ENCODE results near the gene SLC18B1.
A peak's percentile ranks its signal among the peaks of the same experiment; 100 is the strongest.

Gene SLC18B1

DNA sequence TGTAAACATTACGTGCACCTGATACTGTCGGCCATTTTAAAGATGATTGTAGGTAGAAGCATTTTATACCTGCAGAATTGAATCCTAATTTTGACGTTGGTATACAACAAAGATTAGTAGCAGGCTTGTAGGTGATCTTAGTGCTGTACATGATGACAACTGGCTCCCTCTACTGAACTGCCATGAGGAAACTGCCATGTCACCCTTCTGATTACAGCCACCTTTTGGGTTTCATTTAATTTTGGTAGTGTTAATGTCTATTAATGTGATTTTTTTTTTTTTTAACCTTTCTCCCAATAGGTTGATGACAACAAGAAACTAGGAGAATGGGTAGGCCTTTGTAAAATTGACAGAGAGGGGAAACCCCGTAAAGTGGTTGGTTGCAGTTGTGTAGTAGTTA, 18.2 kb upstream of the SLC18B1 start:
- Histone ChIP-seq H3K36me3 (ENCODE audit: insufficient read depth, low read length) (peaks cover 50% of the 10 kb centered on the region), H4K20me1 (ENCODE audit: insufficient read depth, low read length, poor library complexity, severe bottlenecking) (peaks cover 62% of the 10 kb centered on the region), H3K4me3 (ENCODE audit: low read length, poor library complexity, severe bottlenecking) (peak overlapping the region; percentile 96), H3K27me3 (ENCODE audit: insufficient read depth, low read length, poor library complexity, severe bottlenecking) (no peaks in the 10 kb centered on the region), H2AFZ (ENCODE audit: low read length) (no peak overlapping the region), H3K79me2 (ENCODE audit: insufficient read depth, low read length) (peaks cover 61% of the 10 kb centered on the region), H3K9ac (ENCODE audit: low read depth, low read length, poor library complexity, severe bottlenecking) (peak overlapping the region; percentile 90), H3F3A (ENCODE audit: low read depth) (peaks cover 18% of the 10 kb centered on the region), H3K4me2 (ENCODE audit: low read depth, low read length, poor library complexity, severe bottlenecking) (peak overlapping the region; percentile 85), H3K9me3 (ENCODE audit: insufficient read depth, low read depth, low read length) (no peaks in the 10 kb centered on the region), H3K9me2 (replicated peaks; ENCODE audit: low read depth, low read length) (no peaks in the 10 kb centered on the region), H3K4me1 (ENCODE audit: insufficient read depth, low read length, poor library complexity, severe bottlenecking) (peaks cover 29% of the 10 kb centered on the region)
- TF ChIP-seq, protein P1, sequence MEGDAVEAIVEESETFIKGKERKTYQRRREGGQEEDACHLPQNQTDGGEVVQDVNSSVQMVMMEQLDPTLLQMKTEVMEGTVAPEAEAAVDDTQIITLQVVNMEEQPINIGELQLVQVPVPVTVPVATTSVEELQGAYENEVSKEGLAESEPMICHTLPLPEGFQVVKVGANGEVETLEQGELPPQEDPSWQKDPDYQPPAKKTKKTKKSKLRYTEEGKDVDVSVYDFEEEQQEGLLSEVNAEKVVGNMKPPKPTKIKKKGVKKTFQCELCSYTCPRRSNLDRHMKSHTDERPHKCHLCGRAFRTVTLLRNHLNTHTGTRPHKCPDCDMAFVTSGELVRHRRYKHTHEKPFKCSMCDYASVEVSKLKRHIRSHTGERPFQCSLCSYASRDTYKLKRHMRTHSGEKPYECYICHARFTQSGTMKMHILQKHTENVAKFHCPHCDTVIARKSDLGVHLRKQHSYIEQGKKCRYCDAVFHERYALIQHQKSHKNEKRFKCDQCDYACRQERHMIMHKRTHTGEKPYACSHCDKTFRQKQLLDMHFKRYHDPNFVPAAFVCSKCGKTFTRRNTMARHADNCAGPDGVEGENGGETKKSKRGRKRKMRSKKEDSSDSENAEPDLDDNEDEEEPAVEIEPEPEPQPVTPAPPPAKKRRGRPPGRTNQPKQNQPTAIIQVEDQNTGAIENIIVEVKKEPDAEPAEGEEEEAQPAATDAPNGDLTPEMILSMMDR (conservative IDR thresholded peaks at IDR 0.05; ENCODE audit: low read length) = peak; percentile 32; the same call in 1 of the 2 replicates
- TF ChIP-seq EZH2phosphoT487 (IDR thresholded peaks at IDR 0.05; ENCODE audit: borderline replicate concordance) = no peak

DNA sequence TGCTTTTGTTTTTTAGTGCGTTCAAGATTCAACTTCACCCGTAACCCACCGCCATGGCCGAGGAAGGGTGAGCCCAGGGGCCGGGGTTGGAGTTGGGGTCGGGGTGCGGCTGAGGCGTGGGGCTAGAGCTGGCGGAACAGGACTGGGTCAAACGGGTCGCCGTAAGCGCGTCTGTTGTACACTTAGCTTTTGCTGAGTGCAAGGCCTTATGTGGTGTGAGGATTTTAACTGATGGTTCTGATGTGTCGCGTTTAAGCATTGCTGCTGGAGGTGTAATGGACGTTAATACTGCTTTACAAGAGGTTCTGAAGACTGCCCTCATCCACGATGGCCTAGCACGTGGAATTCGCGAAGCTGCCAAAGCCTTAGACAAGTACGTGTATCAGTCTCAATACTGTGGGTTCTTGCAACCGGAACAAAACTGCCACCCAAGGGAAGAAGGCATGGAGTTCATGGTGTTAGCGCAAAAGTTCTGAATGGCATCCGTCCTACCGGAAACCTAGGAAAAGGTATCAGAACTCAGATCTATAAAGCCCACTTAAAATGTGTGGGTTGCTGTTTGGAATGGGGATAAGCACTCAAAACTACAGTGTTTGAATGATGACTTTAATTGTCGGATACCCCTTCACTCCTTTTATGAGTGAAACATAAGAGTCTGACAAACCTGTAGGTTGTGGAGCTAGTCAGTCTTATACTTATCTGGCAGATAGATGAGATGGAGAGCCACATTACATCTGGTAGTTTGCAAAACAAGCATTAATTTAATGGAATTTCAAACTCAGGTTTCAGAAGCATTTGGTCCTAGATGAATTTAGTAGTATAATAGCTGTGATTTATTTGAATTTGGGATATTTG, 16.5 kb upstream of the SLC18B1 start:
- Histone ChIP-seq H3K4me3 (ENCODE audit: low read length, poor library complexity, severe bottlenecking) (peak overlapping the region; percentile 96), H3K36me3 (ENCODE audit: insufficient read depth, low read length) (peaks cover 43% of the 10 kb centered on the region), H3F3A (ENCODE audit: low read depth) (peaks cover 7% of the 10 kb centered on the region; the same call in 1 of the 2 replicates), H3K4me2 (ENCODE audit: low read depth, low read length, poor library complexity, severe bottlenecking) (peak overlapping the region; percentile 85), H3K27me3 (ENCODE audit: insufficient read depth, low read length, poor library complexity, severe bottlenecking) (no peaks in the 10 kb centered on the region), H3K9me2 (replicated peaks; ENCODE audit: low read depth, low read length) (no peaks in the 10 kb centered on the region), H4K20me1 (ENCODE audit: insufficient read depth, low read length, poor library complexity, severe bottlenecking) (peaks cover 56% of the 10 kb centered on the region), H3K9me3 (ENCODE audit: insufficient read depth, low read depth, low read length) (no peaks in the 10 kb centered on the region), H2AFZ (ENCODE audit: low read length) (no peak overlapping the region), H3K4me1 (ENCODE audit: insufficient read depth, low read length, poor library complexity, severe bottlenecking) (peaks cover 29% of the 10 kb centered on the region), H3K79me2 (ENCODE audit: insufficient read depth, low read length) (peaks cover 61% of the 10 kb centered on the region), H3K9ac (ENCODE audit: low read depth, low read length, poor library complexity, severe bottlenecking) (peak overlapping the region; percentile 90)
- TF ChIP-seq, protein P1 (conservative IDR thresholded peaks at IDR 0.05; ENCODE audit: low read length) = no peak
- no peak for TF ChIP-seq EZH2phosphoT487 (IDR thresholded peaks at IDR 0.05; ENCODE audit: borderline replicate concordance)

DNA sequence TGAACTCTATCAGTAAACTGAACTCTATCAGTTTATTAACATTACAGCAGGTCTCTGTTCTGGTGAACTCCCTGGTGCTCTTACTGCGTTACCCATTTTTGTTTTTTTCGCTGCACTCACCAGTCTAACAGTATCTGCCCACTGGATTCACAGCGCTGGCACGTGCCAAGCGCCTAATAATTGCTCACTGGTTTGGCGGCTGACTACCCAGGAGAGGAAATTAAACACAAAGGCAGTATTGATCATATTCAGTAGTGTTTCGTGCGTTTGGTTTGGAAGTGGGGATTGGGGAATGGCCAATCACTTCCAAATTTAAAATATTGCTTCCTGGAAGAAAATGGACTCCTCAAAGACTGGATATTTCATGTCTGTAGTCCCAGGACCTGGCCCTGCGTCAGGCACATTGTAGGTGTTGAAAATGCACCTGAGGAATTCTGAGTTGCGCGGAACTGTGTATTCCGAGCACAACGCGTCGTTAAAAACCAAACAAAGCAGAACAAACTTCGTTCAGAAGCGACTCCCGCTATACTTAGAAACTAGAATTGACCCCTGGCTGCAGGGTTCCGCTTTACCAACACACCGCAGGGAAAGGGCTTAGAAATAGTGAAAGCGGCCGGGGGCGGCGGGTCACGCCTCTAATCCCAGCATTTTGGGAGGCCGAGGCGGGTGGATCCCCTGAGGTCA, 14.9 kb upstream of the SLC18B1 start:
- TF ChIP-seq, protein P1 (conservative IDR thresholded peaks at IDR 0.05; ENCODE audit: low read length) = no peak
- TF ChIP-seq EZH2phosphoT487 (IDR thresholded peaks at IDR 0.05; ENCODE audit: borderline replicate concordance) = no peak
- peak overlapping the region; percentile 90 for H2AFZ ChIP-seq (ENCODE audit: low read length)
- peak overlapping the region; percentile 93 for H3K4me2 ChIP-seq (ENCODE audit: low read depth, low read length, poor library complexity, severe bottlenecking)
- H3K27me3 ChIP-seq (ENCODE audit: insufficient read depth, low read length, poor library complexity, severe bottlenecking) = peaks cover under 1% of the 10 kb centered on the region
- peak overlapping the region; percentile 93 for H3K9ac ChIP-seq (ENCODE audit: low read depth, low read length, poor library complexity, severe bottlenecking)
- peaks cover 45% of the 10 kb centered on the region for H3K79me2 ChIP-seq (ENCODE audit: insufficient read depth, low read length)
- H3K4me1 ChIP-seq (ENCODE audit: insufficient read depth, low read length, poor library complexity, severe bottlenecking) = peaks cover 29% of the 10 kb centered on the region
- peaks cover 39% of the 10 kb centered on the region for H4K20me1 ChIP-seq (ENCODE audit: insufficient read depth, low read length, poor library complexity, severe bottlenecking)
- H3K9me3 ChIP-seq (ENCODE audit: insufficient read depth, low read depth, low read length) = no peaks in the 10 kb centered on the region
- no peaks in the 10 kb centered on the region for H3F3A ChIP-seq (ENCODE audit: low read depth)
- peaks cover 27% of the 10 kb centered on the region for H3K36me3 ChIP-seq (ENCODE audit: insufficient read depth, low read length)
- no peaks in the 10 kb centered on the region for H3K9me2 ChIP-seq (replicated peaks; ENCODE audit: low read depth, low read length)
- peak overlapping the region; percentile 96 for H3K4me3 ChIP-seq (ENCODE audit: low read length, poor library complexity, severe bottlenecking)

Data from Loucy (cell line).